HG02885 (cell line): Measurements from ENCODE around the gene CYB5D1.

Source experiments
- ATAC-seq: cut with Tn5 transposase; IDR thresholded peaks from one replicate; pipeline ENCODE4 v1.9.1; 2021; ENCODE audit warnings: mild to moderate bottlenecking; ENCODE audit not compliant: unreplicated experiment, poor library complexity

CYB5D1 gene

DNA sequence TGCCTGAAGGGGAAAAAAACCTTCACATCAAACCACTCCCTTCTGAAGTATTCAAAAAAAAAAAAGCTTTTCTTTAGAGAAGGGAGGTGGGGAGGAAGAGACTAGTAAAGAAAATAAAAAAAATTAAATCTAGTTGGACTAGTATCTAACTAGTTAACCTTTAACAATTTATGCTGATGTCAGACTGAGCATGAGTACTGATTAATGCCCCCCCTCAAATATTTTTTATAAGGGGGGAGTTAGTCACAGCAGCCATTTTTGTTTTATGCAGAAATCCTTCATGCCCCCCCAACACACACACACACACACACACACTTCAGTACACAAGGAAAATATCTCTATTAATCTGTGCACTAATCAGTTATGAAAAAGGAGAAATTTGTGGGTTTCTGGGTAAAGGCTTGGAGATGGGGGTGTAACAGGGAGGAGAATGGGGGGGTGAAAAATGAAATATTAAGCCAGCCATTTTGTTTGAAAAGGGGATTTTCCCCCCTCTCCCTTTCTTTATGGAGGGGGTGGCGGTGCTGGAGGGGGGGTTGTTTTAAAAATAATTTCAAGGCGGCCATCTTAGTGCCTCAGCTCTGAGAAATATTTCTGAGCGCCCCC lies 26.1 kb downstream of the CYB5D1 start:
- no peak for ATAC-seq

DNA sequence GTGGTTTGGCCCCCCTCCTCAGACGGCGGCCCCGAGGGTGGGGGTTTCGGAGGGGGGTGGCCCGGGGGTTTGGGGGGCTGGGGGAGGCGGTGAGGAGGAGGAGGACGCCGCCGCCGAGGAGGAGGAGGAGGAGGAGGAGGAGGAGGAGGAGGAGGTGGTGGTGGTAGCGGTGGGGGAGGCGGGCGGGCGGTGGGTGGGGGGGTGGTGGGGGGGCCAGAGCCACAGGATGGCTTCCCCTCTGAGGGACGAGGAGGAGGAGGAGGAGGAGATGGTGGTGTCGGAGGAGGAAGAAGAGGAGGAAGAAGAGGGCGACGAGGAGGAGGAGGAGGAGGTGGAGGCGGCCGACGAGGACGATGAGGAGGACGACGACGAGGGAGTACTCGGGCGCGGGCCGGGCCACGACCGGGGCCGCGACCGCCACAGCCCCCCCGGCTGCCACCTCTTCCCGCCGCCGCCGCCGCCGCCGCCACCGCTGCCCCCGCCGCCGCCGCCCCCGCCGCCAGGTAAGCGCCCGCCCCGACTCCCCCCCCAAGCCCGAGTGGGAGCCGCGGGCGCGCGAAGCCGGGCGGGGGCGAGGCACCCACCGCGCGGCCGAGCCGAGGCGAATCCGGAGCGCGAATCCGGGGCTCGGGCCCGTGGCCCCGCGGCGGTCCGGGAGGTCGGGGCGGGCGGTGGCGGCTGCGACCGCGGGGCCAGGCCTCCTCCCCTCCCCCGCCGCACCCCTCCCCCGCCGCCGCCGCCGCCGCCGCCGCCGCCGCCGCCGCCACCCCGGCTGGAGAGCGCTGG lies 27.0 kb downstream of the CYB5D1 start:
- ATAC-seq: no peak

DNA sequence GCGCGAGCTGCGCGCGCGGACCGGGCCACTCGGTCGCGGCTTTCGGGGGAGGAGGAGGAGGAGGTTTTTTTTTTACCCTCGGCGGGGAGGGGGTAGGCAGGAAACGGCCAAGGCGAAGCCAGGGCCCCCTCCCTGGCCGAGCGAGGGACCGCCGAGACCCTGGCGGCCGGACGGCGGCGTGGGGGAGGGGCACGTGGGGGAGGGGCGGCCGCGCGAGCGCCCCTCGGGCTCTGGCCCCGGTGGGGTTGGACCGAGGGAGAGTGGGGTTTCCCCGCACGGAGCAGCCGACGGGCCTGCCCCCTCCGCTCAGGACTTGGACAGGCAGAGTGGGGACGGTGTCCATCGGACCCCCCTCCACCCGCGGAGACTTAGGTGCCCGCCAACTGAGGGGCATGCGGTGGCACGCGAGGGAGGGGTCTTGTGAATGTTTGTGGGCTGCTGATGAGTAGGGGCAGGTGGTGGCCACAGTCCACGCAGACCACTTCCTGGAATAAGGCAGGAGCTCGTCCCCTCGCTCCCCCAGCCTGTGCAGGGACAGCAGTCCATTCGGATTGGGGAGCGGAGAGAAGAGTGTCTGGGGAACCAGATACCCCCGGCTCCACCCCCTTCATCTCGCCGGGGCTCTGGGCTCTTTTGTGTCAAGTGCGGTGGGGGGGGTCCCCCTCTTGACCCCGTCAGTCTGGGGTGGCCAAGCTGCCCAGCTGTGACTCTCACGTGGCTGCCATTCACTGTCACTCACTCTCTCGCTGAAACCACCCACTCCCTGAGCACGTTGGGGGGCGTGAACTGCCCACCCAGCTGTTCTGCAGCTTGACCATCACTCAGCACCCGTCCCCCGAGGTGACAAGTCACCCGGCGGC lies 27.8 kb downstream of the CYB5D1 start:
- ATAC-seq: no peak

DNA sequence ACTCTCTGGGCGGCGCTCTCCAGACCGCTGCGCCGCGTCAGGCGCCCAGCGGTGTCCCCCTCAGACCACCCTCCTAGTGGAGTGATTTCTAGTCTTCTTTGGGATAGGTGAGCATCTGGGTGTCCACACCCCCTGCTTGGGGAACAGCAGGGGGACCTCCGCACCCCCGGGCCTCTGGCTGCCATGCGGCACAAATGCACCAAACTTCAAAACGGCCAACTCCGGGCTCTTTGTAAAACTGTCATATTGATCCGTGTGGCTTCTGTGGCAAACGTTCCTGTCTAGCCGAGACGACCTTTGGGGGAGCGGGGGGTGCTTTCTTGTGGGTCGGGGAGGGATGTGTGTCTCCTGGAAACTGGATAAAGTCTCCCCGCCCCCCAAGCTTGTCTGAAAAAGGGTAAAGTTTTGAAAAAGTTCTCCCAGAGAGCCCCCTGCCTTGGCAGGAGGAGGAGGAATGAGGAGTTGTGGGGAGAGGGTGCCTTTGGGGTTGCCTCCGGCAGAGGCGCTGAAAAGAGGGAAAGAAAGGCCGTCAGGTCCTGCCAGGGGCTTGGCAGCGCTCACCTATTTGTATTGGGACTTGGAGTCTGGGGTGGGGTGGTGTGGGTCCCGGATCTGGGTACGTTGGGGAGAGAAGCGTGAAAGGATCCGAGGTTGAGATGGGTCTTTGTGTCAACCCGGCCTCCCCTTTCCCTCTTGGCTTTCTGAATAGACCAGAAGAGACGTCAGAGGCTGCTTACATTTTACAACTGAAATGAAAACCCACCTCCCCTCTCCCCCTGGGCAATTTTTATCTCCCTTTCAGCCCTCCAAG lies 28.6 kb downstream of the CYB5D1 start:
- no peak for ATAC-seq

DNA sequence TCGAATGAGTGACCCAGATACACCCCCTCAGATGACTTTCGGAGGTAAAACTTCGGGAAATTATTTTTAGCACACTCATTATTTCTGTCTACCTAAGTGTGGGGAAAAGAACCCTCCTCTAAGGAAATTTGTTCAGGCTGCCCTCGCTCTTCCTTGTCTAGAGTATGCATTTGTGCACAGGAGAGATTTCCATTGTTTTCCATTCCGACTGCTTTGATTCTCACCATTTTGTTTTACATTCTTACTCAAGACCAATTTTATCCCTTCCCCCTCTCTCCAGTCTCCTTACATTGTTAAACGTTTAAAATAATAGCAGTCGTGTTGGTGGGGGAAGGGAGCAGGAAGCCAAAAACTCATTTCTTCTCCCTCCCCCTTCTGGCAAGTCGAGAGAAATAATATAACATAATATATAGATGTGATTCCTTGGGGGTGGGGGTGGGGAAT lies 29.3 kb downstream of the CYB5D1 start:
- no peak for ATAC-seq

DNA sequence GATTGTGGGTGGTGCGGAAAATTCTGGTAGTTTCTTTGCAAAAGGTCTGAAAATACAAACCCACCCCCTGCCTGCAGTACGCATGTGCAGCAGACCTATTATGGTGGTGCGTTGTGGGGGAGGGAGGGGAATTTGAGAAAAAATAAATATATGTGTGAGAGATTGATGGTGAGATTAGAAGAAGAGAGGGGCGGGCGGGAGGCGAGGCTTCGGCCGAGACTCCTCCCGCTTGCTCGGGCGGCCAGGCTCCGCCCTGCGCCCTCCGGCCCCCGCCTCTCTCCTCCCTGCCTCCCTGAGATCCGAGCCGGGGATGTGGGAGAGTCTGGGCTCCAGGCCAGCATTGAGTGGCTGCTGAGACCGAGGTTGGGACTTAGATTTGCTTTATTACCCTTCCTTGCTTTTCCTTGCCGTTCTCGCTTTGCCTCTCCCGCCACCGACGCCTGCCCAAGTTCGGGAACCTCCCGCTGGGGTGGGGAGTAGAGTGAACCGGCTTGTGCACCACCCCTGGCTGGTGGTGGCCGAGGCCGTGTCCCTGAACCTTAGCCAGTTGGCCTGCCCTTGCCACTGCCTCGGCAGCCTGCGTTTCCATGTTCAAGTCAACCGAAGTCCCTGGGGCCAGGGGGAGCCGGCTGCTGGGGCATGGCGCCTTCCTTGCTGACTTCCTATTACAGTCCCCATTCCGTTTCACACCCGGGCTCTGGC lies 29.8 kb downstream of the CYB5D1 start:
- peak; percentile 47 for ATAC-seq

DNA sequence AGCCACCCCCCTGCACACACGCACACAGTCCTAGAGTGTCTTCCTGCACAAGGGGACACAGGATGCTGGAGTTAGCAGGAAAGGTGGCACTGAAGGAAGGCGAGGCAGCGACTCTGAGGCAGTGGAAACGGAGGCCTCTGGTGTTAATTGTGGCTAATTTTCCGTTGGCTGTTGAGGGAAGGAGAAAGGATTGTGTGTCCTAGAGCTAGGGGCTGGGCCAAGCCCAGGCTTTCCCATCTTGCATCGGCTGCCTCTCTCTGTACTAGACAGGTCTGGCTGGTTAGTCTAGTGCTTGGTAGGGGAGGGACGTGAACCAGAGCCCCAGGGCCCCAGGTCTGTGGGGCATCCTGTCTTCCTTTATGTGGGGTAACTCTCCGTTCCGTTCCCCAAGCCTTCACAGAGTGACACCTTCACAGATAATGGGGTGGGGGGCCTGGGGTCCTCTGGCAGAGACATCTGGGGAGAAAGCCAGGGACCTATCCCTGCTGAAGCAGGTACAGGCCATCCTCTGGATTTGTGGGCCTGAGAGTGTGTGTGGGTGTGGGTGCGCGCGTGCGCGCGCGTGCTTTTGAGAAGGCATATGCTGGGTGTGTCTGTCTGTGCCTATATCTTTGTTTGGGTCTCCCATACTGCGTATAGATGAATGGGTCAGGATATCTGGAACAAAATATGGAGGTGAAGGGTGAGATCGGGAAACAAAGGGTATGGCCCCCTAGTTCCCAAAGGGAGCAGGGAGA lies 30.5 kb downstream of the CYB5D1 start, which contains the start of gene CHD3:
TSS of gene CHD3 (plus strand) at position 606 of the 737 bp plus-strand sequence. CDS start 212 bp downstream, outside the sequence.
- no peak for ATAC-seq

DNA sequence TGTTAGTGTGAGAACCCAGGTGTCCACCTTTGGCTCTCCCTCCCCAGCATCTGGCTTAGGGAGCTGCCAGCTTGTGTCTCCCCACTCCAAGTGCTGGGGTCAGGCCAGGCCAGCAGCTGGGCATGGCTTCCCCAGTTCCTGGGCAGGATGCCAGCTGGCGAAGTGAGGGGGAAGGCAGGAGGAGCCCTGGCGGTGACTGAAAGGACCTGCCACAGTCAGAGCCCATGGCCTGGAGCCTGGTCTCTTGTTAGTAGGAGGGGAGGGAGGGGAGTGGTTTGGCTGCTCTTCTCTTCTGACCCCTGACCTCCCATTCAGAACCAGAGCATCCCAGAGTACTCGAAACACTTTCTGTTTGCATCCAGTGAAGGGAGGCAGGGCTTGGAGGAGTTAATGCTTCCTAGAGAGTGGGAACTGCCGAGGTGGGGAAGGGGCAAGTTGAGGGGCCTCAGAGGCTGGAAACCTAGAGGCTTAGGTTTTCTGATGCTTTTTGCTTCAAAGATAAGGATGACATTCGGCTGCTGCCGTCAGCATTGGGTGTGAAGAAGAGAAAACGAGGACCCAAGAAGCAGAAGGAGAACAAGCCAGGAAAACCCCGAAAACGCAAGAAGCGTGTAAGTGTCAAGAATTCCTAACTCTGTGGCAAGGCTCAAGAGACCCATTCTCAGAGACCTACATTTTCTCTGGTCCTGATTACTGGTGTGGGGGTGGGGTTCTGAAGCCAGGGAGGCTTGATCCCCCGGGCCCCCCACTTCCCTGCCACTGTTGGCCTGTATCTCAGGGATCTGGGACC lies 31.6 kb downstream of the CYB5D1 start:
- ATAC-seq: no peak

DNA sequence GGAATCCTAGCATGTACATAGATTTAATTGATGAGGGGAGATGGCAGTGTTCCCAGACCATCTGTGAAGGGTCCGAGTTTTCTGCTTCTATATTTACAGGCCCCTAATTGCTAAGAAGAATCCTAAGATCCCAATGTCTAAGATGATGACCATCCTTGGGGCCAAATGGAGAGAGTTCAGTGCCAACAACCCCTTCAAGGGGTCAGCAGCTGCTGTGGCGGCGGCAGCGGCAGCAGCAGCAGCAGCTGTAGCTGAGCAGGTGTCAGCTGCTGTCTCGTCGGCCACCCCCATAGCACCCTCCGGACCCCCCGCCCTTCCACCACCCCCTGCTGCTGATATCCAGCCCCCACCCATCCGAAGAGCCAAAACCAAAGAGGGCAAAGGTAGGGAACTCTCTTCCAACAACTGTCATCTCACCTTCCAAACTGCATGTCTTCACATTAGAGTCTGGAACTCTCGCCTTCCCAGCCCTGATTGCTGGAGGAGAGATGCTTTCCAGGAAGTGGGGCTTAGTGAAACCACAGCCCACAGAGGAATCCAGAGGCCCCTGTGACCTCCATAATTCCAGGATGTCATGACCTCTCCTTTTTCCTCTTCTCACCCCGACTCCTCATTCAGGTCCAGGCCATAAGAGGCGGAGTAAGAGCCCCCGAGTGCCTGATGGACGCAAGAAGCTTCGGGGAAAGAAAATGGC lies 35.5 kb downstream of the CYB5D1 start:
- no peak for ATAC-seq

DNA sequence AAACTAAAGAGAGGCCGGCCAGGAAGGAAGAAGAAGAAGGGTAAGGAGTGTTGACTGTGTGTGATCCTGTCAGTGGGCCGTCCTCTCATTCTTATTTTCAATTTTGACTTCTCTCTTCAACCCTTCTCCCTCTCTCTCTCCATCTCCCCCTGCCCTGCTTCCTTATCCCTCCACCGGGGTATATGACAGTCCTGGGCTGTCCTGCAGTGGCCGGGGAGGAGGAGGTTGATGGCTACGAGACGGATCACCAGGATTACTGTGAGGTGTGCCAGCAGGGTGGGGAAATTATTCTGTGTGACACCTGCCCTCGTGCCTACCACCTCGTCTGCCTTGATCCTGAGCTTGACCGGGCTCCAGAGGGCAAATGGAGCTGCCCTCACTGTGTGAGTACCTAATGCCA lies 36.4 kb downstream of the CYB5D1 start:
- no peak for ATAC-seq

DNA sequence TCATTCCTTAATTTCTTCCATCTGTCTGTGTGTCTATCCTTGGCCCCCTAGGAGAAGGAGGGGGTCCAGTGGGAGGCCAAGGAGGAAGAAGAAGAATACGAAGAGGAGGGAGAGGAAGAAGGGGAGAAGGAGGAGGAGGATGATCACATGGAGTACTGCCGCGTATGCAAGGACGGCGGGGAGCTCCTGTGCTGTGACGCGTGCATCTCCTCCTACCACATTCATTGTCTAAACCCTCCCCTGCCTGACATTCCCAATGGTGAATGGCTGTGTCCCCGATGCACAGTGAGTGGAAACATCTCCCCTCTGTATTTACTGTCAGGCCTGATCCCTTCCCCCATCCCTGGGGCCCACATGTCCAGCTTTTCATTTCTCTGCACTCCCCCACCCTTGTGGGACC lies 37.1 kb downstream of the CYB5D1 start:
- ATAC-seq: no peak

DNA sequence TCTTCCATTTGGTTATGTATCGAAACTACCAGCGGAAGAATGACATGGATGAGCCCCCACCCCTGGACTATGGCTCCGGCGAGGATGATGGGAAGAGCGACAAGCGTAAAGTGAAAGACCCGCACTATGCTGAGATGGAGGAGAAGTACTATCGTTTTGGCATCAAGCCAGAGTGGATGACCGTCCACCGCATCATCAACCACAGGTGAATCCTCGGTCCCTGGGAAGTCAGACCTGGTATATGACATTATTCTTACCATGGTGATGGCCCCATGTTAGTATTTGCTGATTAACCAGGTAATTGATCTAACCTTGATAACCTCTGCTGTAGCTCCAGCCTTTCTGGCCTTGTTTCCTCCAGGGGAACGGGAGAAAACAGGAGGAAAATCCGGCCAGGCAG lies 39.3 kb downstream of the CYB5D1 start:
- ATAC-seq: no peak

DNA sequence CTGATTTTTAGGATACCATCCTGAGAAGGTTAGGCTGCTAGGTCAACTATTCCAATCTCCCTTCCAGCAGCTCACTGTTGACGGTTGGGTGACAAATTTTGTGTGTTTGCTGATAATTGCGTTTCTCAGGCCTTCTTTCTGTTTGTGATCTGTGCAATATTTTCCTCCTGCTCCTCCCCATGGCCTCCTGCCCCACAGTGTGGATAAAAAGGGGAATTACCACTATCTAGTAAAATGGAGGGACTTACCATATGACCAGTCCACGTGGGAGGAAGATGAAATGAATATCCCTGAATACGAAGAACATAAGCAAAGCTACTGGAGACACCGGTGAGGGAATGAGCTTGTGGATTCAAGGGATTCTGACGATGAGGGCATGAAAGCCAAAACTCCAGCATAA lies 40.0 kb downstream of the CYB5D1 start:
- no peak for ATAC-seq

DNA sequence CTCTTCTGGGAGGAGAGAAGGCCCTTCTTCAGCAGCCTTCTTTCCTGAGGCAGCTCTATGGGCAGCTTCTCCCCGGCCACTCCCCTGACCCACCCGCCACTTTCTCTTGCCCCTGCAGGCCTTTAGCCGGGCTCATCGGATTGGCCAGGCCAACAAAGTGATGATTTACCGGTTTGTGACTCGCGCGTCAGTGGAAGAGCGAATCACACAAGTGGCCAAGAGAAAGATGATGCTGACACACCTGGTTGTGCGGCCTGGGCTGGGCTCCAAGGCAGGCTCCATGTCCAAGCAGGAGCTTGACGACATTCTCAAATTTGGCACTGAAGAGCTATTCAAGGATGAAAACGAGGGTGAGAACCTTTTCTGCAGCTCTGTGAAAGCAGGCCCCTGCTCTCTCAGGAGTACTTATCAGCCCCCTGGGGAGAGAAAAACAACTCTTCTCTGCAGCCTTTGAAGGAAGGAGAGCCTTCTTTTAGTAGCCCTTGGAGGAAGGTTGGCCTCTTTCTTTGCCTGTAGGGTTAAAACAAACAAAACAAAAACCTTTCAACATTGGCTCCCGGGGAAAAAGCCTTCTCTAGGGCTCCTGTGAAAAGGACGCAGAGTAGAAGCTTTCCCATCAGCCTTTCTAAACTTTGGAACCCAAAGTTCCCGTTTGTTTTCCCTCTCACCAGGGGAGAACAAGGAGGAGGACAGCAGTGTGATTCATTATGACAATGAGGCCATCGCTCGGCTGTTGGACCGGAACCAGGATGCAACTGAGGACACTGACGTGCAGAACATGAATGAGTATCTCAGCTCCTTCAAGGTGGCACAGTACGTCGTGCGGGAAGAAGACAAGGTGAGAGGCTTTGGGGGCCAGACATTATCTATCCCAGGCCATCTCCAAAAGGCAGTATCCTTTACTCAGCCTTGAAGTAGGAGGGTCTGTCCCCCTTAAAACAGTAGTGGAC lies 45.6 kb downstream of the CYB5D1 start:
- no peak for ATAC-seq

DNA sequence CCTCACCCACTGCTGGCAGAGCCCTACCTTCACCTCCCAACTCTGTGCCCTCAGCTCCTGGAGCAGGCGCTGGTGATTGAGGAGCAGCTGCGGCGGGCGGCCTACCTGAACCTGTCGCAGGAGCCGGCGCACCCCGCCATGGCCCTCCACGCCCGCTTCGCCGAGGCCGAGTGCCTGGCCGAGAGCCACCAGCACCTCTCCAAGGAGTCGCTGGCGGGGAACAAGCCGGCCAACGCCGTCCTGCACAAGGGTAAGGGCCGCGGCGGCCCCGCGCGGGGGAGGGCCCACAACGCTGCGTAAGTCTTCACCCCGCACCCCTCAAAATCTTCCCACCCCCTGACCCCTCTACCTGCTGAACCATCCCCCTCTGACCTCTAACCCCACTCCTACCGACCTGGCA lies 51.3 kb downstream of the CYB5D1 start:
- no peak for ATAC-seq

DNA sequence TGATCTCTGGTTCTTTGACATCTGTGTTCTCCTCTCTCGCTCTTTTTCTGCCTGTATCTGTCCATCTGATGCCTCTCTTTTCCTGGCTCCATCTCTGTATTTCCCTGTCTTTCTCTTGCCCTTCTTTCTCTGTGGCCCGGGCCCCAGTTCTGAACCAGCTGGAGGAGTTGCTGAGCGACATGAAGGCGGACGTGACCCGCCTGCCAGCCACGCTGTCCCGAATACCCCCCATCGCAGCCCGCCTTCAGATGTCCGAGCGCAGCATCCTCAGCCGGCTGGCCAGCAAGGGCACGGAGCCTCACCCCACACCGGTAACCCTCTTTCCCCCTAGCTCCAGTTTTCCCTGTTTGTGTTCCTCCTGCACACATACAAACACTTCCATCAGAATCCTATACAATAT lies 52.5 kb downstream of the CYB5D1 start:
- ATAC-seq: no peak

DNA sequence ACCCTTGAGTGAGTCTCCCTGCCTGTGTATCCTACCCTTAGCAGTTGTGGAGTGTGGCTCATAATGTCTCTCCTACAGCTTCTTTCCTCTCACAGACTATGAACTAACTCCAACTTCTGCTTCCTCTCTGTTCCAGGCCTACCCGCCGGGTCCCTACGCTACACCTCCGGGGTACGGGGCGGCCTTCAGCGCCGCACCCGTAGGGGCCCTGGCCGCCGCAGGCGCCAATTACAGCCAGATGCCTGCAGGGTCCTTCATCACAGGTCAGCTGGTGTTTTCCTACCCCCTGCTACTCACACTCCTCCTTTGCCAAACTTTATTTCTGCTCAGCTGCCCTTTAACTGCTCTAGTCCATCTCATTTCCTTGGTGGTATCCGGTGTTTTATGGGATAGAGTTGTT lies 52.9 kb downstream of the CYB5D1 start:
- ATAC-seq: no peak
